Testis (tissue), 3 donors: ENCODE measurements around the gene SBSN. TPM values are rescaled to one million over a fixed set of nuclear protein-coding genes. Genes with fewer than 3 reads are reported as not detected.

ENCODE experiments used
- DNase-seq: peaks from one replicate; pipeline ENCODE4 v3.0.0-alpha.2; 2019
- H3K27ac ChIP-seq, 2 donors: fragments of 200-600 bp; sonication (generic); one replicate each; pipeline ENCODE4 v1.5.1; 2019
- H3K27me3 ChIP-seq: fragments of 200-600 bp; sonication (generic); one replicate; pipeline ENCODE4 v1.5.1; 2019
- H3K36me3 ChIP-seq: fragments of 200-600 bp; sonication (generic); one replicate; pipeline ENCODE4 v1.5.1; 2017; ENCODE audit warnings: low read depth; ENCODE audit errors: missing control alignments
- H3K4me1 ChIP-seq: fragments of 200-600 bp; sonication (generic); one replicate; pipeline ENCODE4 v1.5.1; 2019
- H3K4me3 ChIP-seq, 2 donors: fragments of 200-600 bp; sonication (generic); one replicate each; pipeline ENCODE4 v1.5.1; 2017 to 2019
- H3K9me3 ChIP-seq: fragments of 200-600 bp; sonication (generic); one replicate; pipeline ENCODE4 v1.5.1; 2017
- POLR2A ChIP-seq: fragments of 450-650 bp; IDR thresholded peaks from one replicate; pipeline ENCODE4 v1.6.1; 2017; ENCODE audit warnings: antibody characterized with exemption, mild to moderate bottlenecking, moderate library complexity
- WGBS, 2 donors: methylation state at CpG; one replicate each; pipeline ENCODE4 v1.1.5; 2018; 5-methylcytosine and 5-hydroxymethylcytosine counted together
- intact Hi-C: fragments of 100-400 bp; cut with DNase I; formaldehyde crosslinking; loops from one replicate; pipeline ENCODE4 v1.15.1; 2023; ENCODE audit warnings: low total_unique reads
- polyA plus RNA-seq: library from polyadenylated mRNA; stranded (reverse); fragments of 350-450 nt; fragmentation: Illumina TruSeq; extraction: RNeasy Lipid Tissue Mini Kit (QIAGEN cat#74804); gene quantifications from one replicate; pipeline ENCODE4 v1.2.3, GENCODE V29; 2014; ENCODE audit warnings: low read depth, low replicate concordance; ENCODE audit not compliant: insufficient read depth
- total RNA-seq, 2 donors: library from RNA; depleted of rRNA; stranded (reverse); fragments of >200 nt; gene quantifications; one replicate each; pipeline ENCODE4 v1.2.3, GENCODE V29; 2016
- TF ChIP-seq, protein P1 (sequence below), 3 experiments: fragments of 450-650 bp in 2 of 3; fragments of 200-600 bp in 1 of 3; sonication (generic) in 1 of 3; IDR thresholded peaks; one replicate each; pipeline ENCODE4 v1.5.1; 2016 to 2019; ENCODE audit warnings: antibody characterized with exemption in 3 of 3, mild to moderate bottlenecking in 2 of 3, moderate library complexity in 1 of 3

Gene SBSN
- total and polyA plus RNA-seq, 3 donors from 2014 or later, result 0.16 to 0.47 (median 0.19) TPM

DNA sequence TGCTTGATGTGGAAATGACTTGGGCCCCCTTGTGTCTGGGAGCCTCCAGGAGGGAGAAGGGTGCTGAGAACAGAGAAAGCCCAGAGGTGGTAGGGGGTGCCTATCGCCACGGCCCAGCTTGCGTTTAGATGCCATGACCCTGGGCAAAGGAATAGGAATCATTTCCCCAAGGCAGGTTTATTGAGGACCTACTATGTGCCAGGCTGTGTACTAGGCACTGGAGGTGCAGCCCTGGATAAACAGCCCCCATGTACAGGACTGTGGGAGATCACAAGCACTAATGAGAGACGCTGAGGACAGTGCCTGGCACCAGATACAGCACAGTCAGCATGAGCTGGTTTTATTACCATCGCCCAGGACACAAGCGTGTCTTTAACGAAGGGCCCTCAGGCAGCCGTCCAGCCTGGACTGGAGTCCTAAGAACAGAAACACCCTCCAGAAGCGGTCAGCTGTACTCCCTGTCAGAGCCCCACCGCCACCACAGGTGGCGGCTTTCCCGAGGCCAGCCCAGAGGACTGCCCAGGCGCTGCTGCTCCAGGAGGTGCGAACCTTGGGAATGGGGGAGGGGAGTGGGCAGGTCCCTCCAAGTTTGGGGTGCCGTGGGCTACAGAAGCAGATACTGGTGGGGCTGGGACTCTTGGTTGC, 21.9 kb upstream of the SBSN start:
- Histone ChIP-seq H3K4me1 (peaks cover 8% of the 10 kb centered on the region), H3K27ac (no peak overlapping the region), H3K36me3 (no peaks in the 10 kb centered on the region), H3K9me3 (no peaks in the 10 kb centered on the region), H3K27me3 (no peaks in the 10 kb centered on the region), H3K4me3 (no peak overlapping the region)
- intact Hi-C loops, result loop anchor here (10.0 kb wide), 2 partner anchors 95 to 165 kb away; partner anchors contain the start of genes COX6B1, ETV2 and KMT2B
- TF ChIP-seq, protein P1, sequence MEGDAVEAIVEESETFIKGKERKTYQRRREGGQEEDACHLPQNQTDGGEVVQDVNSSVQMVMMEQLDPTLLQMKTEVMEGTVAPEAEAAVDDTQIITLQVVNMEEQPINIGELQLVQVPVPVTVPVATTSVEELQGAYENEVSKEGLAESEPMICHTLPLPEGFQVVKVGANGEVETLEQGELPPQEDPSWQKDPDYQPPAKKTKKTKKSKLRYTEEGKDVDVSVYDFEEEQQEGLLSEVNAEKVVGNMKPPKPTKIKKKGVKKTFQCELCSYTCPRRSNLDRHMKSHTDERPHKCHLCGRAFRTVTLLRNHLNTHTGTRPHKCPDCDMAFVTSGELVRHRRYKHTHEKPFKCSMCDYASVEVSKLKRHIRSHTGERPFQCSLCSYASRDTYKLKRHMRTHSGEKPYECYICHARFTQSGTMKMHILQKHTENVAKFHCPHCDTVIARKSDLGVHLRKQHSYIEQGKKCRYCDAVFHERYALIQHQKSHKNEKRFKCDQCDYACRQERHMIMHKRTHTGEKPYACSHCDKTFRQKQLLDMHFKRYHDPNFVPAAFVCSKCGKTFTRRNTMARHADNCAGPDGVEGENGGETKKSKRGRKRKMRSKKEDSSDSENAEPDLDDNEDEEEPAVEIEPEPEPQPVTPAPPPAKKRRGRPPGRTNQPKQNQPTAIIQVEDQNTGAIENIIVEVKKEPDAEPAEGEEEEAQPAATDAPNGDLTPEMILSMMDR (IDR thresholded peaks at IDR 0.05), result no peak
- no peak for TF ChIP-seq POLR2A
- WGBS, 2 donors, result 74 to 78% methylated on average over 8 to 15 of the region's 15 CpGs
- no peak for DNase-seq

- no peak for TF ChIP-seq POLR2A
- TF ChIP-seq, protein P1 (IDR thresholded peaks at IDR 0.05), result peak; percentile 59 to 80 (median 69)
- no peak overlapping the region for H3K4me3 ChIP-seq
- 30 to 44% methylated on average over 6 of the region's 6 CpGs for WGBS, 2 donors
- H3K9me3 ChIP-seq, result no peaks in the 10 kb centered on the region
- intact Hi-C loops, result loop anchor here (10.0 kb wide), 2 partner anchors 96 to 166 kb away; partner anchors contain the start of genes COX6B1, ETV2 and KMT2B
- no peaks in the 10 kb centered on the region for H3K27me3 ChIP-seq
- H3K36me3 ChIP-seq, result no peaks in the 10 kb centered on the region
- H3K4me1 ChIP-seq, result peaks cover 12% of the 10 kb centered on the region
- no peak overlapping the region for H3K27ac ChIP-seq
- peak; percentile 39 for DNase-seq
These were observed 21.2 kb upstream of the SBSN start for GRCh38 chr19:35549174-35549788.

- Histone ChIP-seq H3K27me3 (no peaks in the 10 kb centered on the region), H3K27ac (no peak overlapping the region), H3K4me3 (peak overlapping the region in 1 of 2 donors; percentile 93), H3K9me3 (no peaks in the 10 kb centered on the region), H3K36me3 (no peaks in the 10 kb centered on the region), H3K4me1 (peaks cover 13% of the 10 kb centered on the region)
- intact Hi-C loops, result loop anchor here (10.0 kb wide), 2 partner anchors 98 to 168 kb away; partner anchors contain the start of genes COX6B1, ETV2 and KMT2B
- DNase-seq, result no peak
- no peak for TF ChIP-seq POLR2A
- TF ChIP-seq, protein P1 (IDR thresholded peaks at IDR 0.05), result no peak
- WGBS, 2 donors, result 67 to 77% methylated on average over 8 of the region's 8 CpGs
These were observed 18.4 kb upstream of the SBSN start for GRCh38 chr19:35546532-35546931.

DNA sequence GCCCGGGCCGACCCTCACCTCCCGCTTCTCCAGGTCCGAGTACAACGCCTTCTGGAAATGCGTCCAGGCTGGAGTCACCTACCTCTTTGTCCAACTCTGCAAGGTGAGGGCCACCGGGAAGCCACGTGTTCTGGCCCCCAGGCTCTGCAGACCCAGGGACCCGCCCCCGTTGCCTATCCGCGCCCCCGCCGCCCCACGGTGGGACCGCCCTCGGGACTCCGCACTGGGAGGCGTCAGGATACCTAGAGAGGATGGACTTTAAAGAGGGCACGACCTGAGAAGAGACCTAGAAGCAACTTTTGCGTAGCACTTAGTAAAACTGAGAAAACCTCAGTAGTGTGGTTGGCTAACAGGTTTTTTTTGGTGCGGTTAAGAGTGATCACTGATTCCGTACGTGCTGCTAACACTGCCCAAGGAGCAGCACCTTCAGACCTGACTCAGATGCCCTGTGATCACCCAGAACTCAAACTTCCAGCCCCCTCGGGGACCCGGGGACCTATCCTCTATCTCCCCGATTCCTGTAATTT, 17.8 kb upstream of the SBSN start:
- H3K27ac ChIP-seq, result peak overlapping the region; percentile 34 to 81
- H3K9me3 ChIP-seq, result no peaks in the 10 kb centered on the region
- no peak for TF ChIP-seq POLR2A
- TF ChIP-seq, protein P1 (IDR thresholded peaks at IDR 0.05), result no peak
- no peaks in the 10 kb centered on the region for H3K27me3 ChIP-seq
- intact Hi-C loops, result loop anchor here (10.0 kb wide), 2 partner anchors 99 to 169 kb away; partner anchors contain the start of genes COX6B1, ETV2 and KMT2B
- H3K36me3 ChIP-seq, result no peaks in the 10 kb centered on the region
- H3K4me1 ChIP-seq, result peaks cover 13% of the 10 kb centered on the region
- peak overlapping the region; percentile 93 for H3K4me3 ChIP-seq
- DNase-seq, result peak; percentile 33
- 2% methylated on average over 12 to 27 of the region's 27 CpGs for WGBS, 2 donors
